Keratinocyte (primary cell): ENCODE results near the gene GLP2R. TPM values are rescaled to one million over a fixed set of nuclear protein-coding genes. Genes with fewer than 3 reads are reported as not detected.

Source experiments
- DNase-seq: peaks from one replicate; pipeline ENCODE4 v3.0.0-alpha.2; 2011; ENCODE audit warnings: low read depth, missing footprints, low spot score
- FAIRE-seq: peaks from 2 replicates; lab custom pipeline; 2011; peaks lifted over from hg19 to GRCh38; lab: Jason Lieb, UNC
- H2AFZ ChIP-seq: 2 replicates; pipeline ENCODE4 v1.6.0; 2012; ENCODE audit warnings: low read length, control low read depth, inconsistent platforms; ENCODE audit not compliant: control insufficient read depth
- H3K27ac ChIP-seq: 2 replicates; pipeline ENCODE4 v1.5.1; 2011; ENCODE audit warnings: low read length; ENCODE audit not compliant: control insufficient read depth, insufficient read depth
- H3K27me3 ChIP-seq: 3 replicates; pipeline ENCODE4 v1.6.0; 2011; ENCODE audit warnings: low read length; ENCODE audit not compliant: control insufficient read depth, insufficient read depth; ENCODE audit errors: extremely low read depth
- H3K36me3 ChIP-seq, 2 experiments: 2 replicates in 1 of 2; 3 replicates in 1 of 2; pipeline ENCODE4 v1.5.1; 2011; ENCODE audit warnings: low read length in 2 of 2, mild to moderate bottlenecking in 1 of 2; ENCODE audit not compliant: control insufficient read depth in 2 of 2, insufficient read depth in 2 of 2; ENCODE audit errors: extremely low read depth in 1 of 2
- H3K4me1 ChIP-seq: 3 replicates; pipeline ENCODE4 v1.5.1; 2011; ENCODE audit warnings: low read length; ENCODE audit not compliant: control insufficient read depth, insufficient read depth; ENCODE audit errors: extremely low read depth
- H3K4me2 ChIP-seq: 3 replicates; pipeline ENCODE4 v1.6.0; 2011; ENCODE audit warnings: low read depth, low read length; ENCODE audit not compliant: control insufficient read depth, insufficient read depth; ENCODE audit errors: extremely low read depth
- H3K4me3 ChIP-seq, 3 experiments: fragments of 200-600 bp in 1 of 3; sonication (generic) in 1 of 3; 2 replicates in 2 of 3; 3 replicates in 1 of 3; pipeline ENCODE4 v1.5.1; 2011 to 2016; ENCODE audit warnings: low read length in 3 of 3, mild to moderate bottlenecking in 3 of 3, control low read depth in 2 of 3, inconsistent platforms in 1 of 3, low read depth in 1 of 3, mixed read lengths in 1 of 3, mixed run types in 1 of 3, moderate library complexity in 1 of 3; ENCODE audit not compliant: control insufficient read depth in 2 of 3, insufficient read depth in 2 of 3; ENCODE audit errors: extremely low read depth in 1 of 3
- H3K79me2 ChIP-seq: 2 replicates; pipeline ENCODE4 v1.6.0; 2012; ENCODE audit warnings: low read length; ENCODE audit not compliant: control insufficient read depth, insufficient read depth
- H3K9ac ChIP-seq: 3 replicates; pipeline ENCODE4 v1.6.0; 2011; ENCODE audit warnings: low read length; ENCODE audit not compliant: control insufficient read depth, insufficient read depth; ENCODE audit errors: extremely low read depth
- H3K9me1 ChIP-seq: 3 replicates; pipeline ENCODE4 v1.6.0; 2011; ENCODE audit warnings: low read length; ENCODE audit not compliant: control insufficient read depth, insufficient read depth; ENCODE audit errors: extremely low read depth
- H3K9me3 ChIP-seq: 2 replicates; pipeline ENCODE4 v1.5.1; 2012; ENCODE audit warnings: low read depth, low read length; ENCODE audit not compliant: control insufficient read depth
- H4K20me1 ChIP-seq: 3 replicates; pipeline ENCODE4 v1.6.0; 2011; ENCODE audit warnings: low read length; ENCODE audit not compliant: control insufficient read depth, insufficient read depth; ENCODE audit errors: extremely low read depth
- EZH2 ChIP-seq: IDR thresholded peaks from one replicate; pipeline ENCODE4 v1.6.1; 2012; ENCODE audit warnings: inconsistent platforms, mild to moderate bottlenecking, low read length, moderate library complexity
- dilution Hi-C: fragments of 300-500 bp; cut with MboI; formaldehyde crosslinking; loops from one replicate; pipeline ENCODE4 v1.7.0; 2020; ENCODE audit warnings: low sequenced_read_pairs; ENCODE audit not compliant: extremely low pct_ligation_motif_present
- polyA plus RNA-seq, 5 experiments: library from polyadenylated mRNA; depleted of rRNA in 3 of 5; stranded (reverse) in 3 of 5; stranded (forward) in 1 of 5; unstranded in 1 of 5; fragments of >200 nt; gene quantifications; 1 replicate in 1 of 5; 2 replicates in 3 of 5; 3 replicates in 1 of 5; pipeline versions ENCODE4 v1.2.1 to v1.2.3, GENCODE V29; 2011 to 2012; ENCODE audit warnings: missing spikeins in 2 of 5, low read depth in 1 of 5, low replicate concordance in 1 of 5
- TF ChIP-seq, protein P1 (sequence below), 3 experiments: IDR thresholded peaks in 1 of 3; conservative IDR thresholded peaks in 1 of 3; optimal IDR thresholded peaks in 1 of 3; 2 replicates in 2 of 3; 3 replicates in 1 of 3; pipeline versions ENCODE3 to v1.5.1; 2011; ENCODE audit warnings: low read length in 3 of 3, mild to moderate bottlenecking in 3 of 3, moderate library complexity in 2 of 3, control low read depth in 1 of 3, inconsistent platforms in 1 of 3; ENCODE audit not compliant: insufficient read depth in 2 of 3; ENCODE audit errors: extremely low read depth in 1 of 3

Gene GLP2R
- polyA plus RNA-seq, 1 donor (not counting 4 experiments of a cell fraction or from before 2014, with no cell fraction given) = not detected

- Histone ChIP-seq H3K4me2 (no peak overlapping the region), H4K20me1 (no peaks in the 10 kb centered on the region), H2AFZ (no peak overlapping the region), H3K79me2 (no peaks in the 10 kb centered on the region), H3K9me3 (no peaks in the 10 kb centered on the region), H3K27ac (no peak overlapping the region), H3K27me3 (no peaks in the 10 kb centered on the region), H3K4me3 (no peak overlapping the region), H3K9ac (no peak overlapping the region), H3K4me1 (no peaks in the 10 kb centered on the region), H3K9me1 (no peaks in the 10 kb centered on the region), H3K36me3 (no peaks in the 10 kb centered on the region)
- no peak for FAIRE-seq
- no peak for DNase-seq
- TF ChIP-seq EZH2 = no peak
- TF ChIP-seq, protein P1, sequence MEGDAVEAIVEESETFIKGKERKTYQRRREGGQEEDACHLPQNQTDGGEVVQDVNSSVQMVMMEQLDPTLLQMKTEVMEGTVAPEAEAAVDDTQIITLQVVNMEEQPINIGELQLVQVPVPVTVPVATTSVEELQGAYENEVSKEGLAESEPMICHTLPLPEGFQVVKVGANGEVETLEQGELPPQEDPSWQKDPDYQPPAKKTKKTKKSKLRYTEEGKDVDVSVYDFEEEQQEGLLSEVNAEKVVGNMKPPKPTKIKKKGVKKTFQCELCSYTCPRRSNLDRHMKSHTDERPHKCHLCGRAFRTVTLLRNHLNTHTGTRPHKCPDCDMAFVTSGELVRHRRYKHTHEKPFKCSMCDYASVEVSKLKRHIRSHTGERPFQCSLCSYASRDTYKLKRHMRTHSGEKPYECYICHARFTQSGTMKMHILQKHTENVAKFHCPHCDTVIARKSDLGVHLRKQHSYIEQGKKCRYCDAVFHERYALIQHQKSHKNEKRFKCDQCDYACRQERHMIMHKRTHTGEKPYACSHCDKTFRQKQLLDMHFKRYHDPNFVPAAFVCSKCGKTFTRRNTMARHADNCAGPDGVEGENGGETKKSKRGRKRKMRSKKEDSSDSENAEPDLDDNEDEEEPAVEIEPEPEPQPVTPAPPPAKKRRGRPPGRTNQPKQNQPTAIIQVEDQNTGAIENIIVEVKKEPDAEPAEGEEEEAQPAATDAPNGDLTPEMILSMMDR (optimal IDR thresholded peaks at IDR 0.05 in 1 of 3, IDR thresholded peaks at IDR 0.05 in 1 of 3, conservative IDR thresholded peaks at IDR 0.05 in 1 of 3; ENCODE audit: extremely low read depth in 1 of 3, insufficient read depth in 2 of 3, low read length in 3 of 3) = no peak
- dilution Hi-C loops = no loop called here
These were observed 23.4 kb upstream of the GLP2R start for GRCh38 chr17:9802294-9802693.

DNA sequence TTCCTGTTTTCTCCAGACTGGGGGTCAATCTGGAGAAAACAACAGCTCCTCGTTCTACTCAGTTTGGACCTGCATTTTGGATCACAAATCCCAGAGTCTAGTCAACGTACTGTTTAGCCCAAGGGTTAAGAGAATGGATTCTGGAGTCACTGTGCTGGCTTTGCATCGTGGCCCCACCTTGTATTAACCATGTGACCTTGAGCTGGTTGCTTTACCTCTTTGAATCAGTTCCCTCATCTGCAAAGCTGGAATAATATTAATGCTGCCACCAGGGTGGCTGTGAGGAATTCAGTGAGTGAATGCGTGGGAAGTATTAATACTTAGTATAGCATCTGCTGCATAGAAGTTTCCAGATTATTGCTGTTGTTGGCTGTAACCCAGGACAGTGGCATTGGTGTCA is 23.0 kb upstream of the GLP2R start:
- H3K9ac ChIP-seq = no peak overlapping the region
- dilution Hi-C loops = no loop called here
- H3K9me1 ChIP-seq = no peaks in the 10 kb centered on the region
- H4K20me1 ChIP-seq = no peaks in the 10 kb centered on the region
- no peaks in the 10 kb centered on the region for H3K9me3 ChIP-seq
- TF ChIP-seq, protein P1 (optimal IDR thresholded peaks at IDR 0.05 in 1 of 3, IDR thresholded peaks at IDR 0.05 in 1 of 3, conservative IDR thresholded peaks at IDR 0.05 in 1 of 3; ENCODE audit: extremely low read depth in 1 of 3, insufficient read depth in 2 of 3, low read length in 3 of 3) = no peak
- TF ChIP-seq EZH2 = no peak
- DNase-seq (no peak), FAIRE-seq (no peak)
- no peaks in the 10 kb centered on the region for H3K4me1 ChIP-seq
- H3K79me2 ChIP-seq = no peaks in the 10 kb centered on the region
- H3K4me2 ChIP-seq = no peak overlapping the region
- H3K27ac ChIP-seq = no peak overlapping the region
- H3K27me3 ChIP-seq = no peaks in the 10 kb centered on the region
- no peak overlapping the region for H3K4me3 ChIP-seq
- no peaks in the 10 kb centered on the region for H3K36me3 ChIP-seq
- no peak overlapping the region for H2AFZ ChIP-seq
